Measurements from ENCODE around the gene DYSF. TPM values are rescaled to one million over a fixed set of nuclear protein-coding genes. Genes with fewer than 3 reads are reported as not detected.

Gene DYSF
- total RNA-seq, 4 donors from 2014 or later, result 0.93 to 3.2 (median 2.8) TPM

GRCh38 chr2:71568103-71568502 lies 114.7 kb downstream of the DYSF start:
- no peak for DNase-seq (ENCODE audit: low spot score in 2 of 2)
- TF ChIP-seq POLR2A (IDR thresholded peaks at IDR 0.05) (no peak), CTCF (IDR thresholded peaks at IDR 0.05) (no peak)
- intact Hi-C loops (cut with DNase I; ENCODE audit: low total_unique reads), result no loop called here
- H3K4me3 ChIP-seq (ENCODE audit: low read depth, poor library complexity, severe bottlenecking), result no peak overlapping the region
- 91 to 94% methylated on average over 14 of the region's 14 CpGs for WGBS, 2 donors

GRCh38 chr2:71570511-71570910 lies 117.2 kb downstream of the DYSF start:
- intact Hi-C loops (cut with DNase I; ENCODE audit: low total_unique reads), result no loop called here
- DNase-seq (ENCODE audit: low spot score in 2 of 2), result no peak
- no peak overlapping the region for H3K4me3 ChIP-seq (ENCODE audit: low read depth, poor library complexity, severe bottlenecking)
- WGBS, 2 donors, result 93 to 99% methylated on average over 10 of the region's 10 CpGs
- no peak for TF ChIP-seq CTCF (IDR thresholded peaks at IDR 0.05)
- no peak for TF ChIP-seq POLR2A (IDR thresholded peaks at IDR 0.05)

- DNase-seq (ENCODE audit: low spot score in 2 of 2), result no peak
These were observed 117.6 kb downstream of the DYSF start for GRCh38 chr2:71570951-71571460.

GRCh38 chr2:71571945-71572344 lies 118.6 kb downstream of the DYSF start:
- DNase-seq (ENCODE audit: low spot score in 2 of 2), result no peak
- no peak overlapping the region for H3K4me3 ChIP-seq (ENCODE audit: low read depth, poor library complexity, severe bottlenecking)
- intact Hi-C loops (cut with DNase I; ENCODE audit: low total_unique reads), result no loop called here
- 67 to 75% methylated on average over 1 of the region's 1 CpG for WGBS, 2 donors
- TF ChIP-seq CTCF (IDR thresholded peaks at IDR 0.05) (no peak), POLR2A (IDR thresholded peaks at IDR 0.05) (no peak)

More at GRCh38 chr2:71570951-71571460, 117.6 kb downstream of the DYSF start:
- no peak overlapping the region for H3K4me3 ChIP-seq (ENCODE audit: low read depth, poor library complexity, severe bottlenecking)
- intact Hi-C loops (cut with DNase I; ENCODE audit: low total_unique reads), result no loop called here
- WGBS, 2 donors, result 100% methylated on average over 2 of the region's 2 CpGs
- TF ChIP-seq CTCF (IDR thresholded peaks at IDR 0.05) (no peak), POLR2A (IDR thresholded peaks at IDR 0.05) (no peak)

GRCh38 chr2:71575966-71576365 lies 122.6 kb downstream of the DYSF start:
- intact Hi-C loops (cut with DNase I; ENCODE audit: low total_unique reads), result no loop called here
- WGBS, 2 donors, result 91 to 96% methylated on average over 5 of the region's 5 CpGs
- no peak for TF ChIP-seq POLR2A (IDR thresholded peaks at IDR 0.05)
- TF ChIP-seq CTCF (IDR thresholded peaks at IDR 0.05), result no peak
- no peak for DNase-seq (ENCODE audit: low spot score in 2 of 2)
- no peak overlapping the region for H3K4me3 ChIP-seq (ENCODE audit: low read depth, poor library complexity, severe bottlenecking)

- intact Hi-C loops (cut with DNase I; ENCODE audit: low total_unique reads), result no loop called here
- TF ChIP-seq CTCF (IDR thresholded peaks at IDR 0.05), result no peak
- no peak for TF ChIP-seq POLR2A (IDR thresholded peaks at IDR 0.05)
- no peak for DNase-seq (ENCODE audit: low spot score in 2 of 2)
These were observed 123.2 kb downstream of the DYSF start for GRCh38 chr2:71576541-71576940.

More at GRCh38 chr2:71576541-71576940, 123.2 kb downstream of the DYSF start:
- WGBS, 2 donors, result 68% methylated on average over 16 of the region's 16 CpGs
- H3K4me3 ChIP-seq (ENCODE audit: low read depth, poor library complexity, severe bottlenecking), result no peak overlapping the region

All from lower leg skin (tissue), 4 donors.